Spinal cord (tissue), 10 donors: ENCODE results near the gene ST3GAL3. TPM values are rescaled to one million over a fixed set of nuclear protein-coding genes. Genes with fewer than 3 reads are reported as not detected.
"Not testable (repeated sequence)": the region's sequence is repeated elsewhere in the genome, so short reads cannot be mapped to it uniquely, and the experiment has no call there.

Experiments used
- DNase-seq, 6 donors: peaks; one replicate each; pipeline versions ENCODE4 v3.0.0 to v3.0.0-alpha.2; 2013 to 2015; ENCODE audit warnings: low spot score in 6 of 6, low read depth in 4 of 6
- H3K27ac ChIP-seq: one replicate; pipeline ENCODE4 v1.5.1; 2013; ENCODE audit warnings: low read depth, low read length, control low read depth
- H3K27me3 ChIP-seq: one replicate; pipeline ENCODE4 v1.6.1; 2013; ENCODE audit warnings: low read length; ENCODE audit not compliant: control insufficient read depth, insufficient read depth
- H3K36me3 ChIP-seq: one replicate; pipeline ENCODE4 v1.6.1; 2013; ENCODE audit warnings: low read length; ENCODE audit not compliant: control insufficient read depth, insufficient read depth
- H3K4me1 ChIP-seq: one replicate; pipeline ENCODE4 v1.6.1; 2013; ENCODE audit warnings: low read length; ENCODE audit not compliant: control insufficient read depth, insufficient read depth
- H3K4me3 ChIP-seq: one replicate; pipeline ENCODE4 v1.5.1; 2013; ENCODE audit warnings: low read depth, low read length, control low read depth
- H3K9me3 ChIP-seq: one replicate; pipeline ENCODE4 v1.6.1; 2013; ENCODE audit warnings: low read length; ENCODE audit not compliant: control insufficient read depth, insufficient read depth
- WGBS: methylation state at CpG from one replicate; pipeline ENCODE4 v1.1.5; 2013; ENCODE audit warnings: missing lambda C conversion rate; ENCODE audit not compliant: insufficient coverage; 5-methylcytosine and 5-hydroxymethylcytosine counted together
- polyA plus RNA-seq, 2 donors: library from polyadenylated mRNA; unstranded; fragments of 120-200 nt; gene quantifications; one replicate each; pipeline ENCODE4 v1.2.1, GENCODE V29; 2013; ENCODE audit not compliant: insufficient read length in 2 of 2
- total RNA-seq, 2 donors: library from RNA; depleted of rRNA in 1 of 2; stranded (reverse); fragments of 120-200 nt in 1 of 2; fragments of >200 nt in 1 of 2; gene quantifications; one replicate each; pipeline versions ENCODE4 v1.2.3 to v1.2.4, GENCODE V29; 2013 to 2014
- donor health status: healthy.

ST3GAL3 gene
- total and polyA plus RNA-seq, 4 donors, result 29.6 to 71.0 (median 52.9) TPM

- DNase-seq, result no peak
- 80% methylated on average over 1 of the region's 2 CpGs for WGBS
Observed at GRCh38 chr1:43711049-43711448, 3.7 kb downstream of the ST3GAL3 start.

GRCh38 chr1:43711524-43712386 is 4.4 kb downstream of the ST3GAL3 start:
- no peak for DNase-seq
- H3K4me3 ChIP-seq, result no peak overlapping the region
- no peak overlapping the region for H3K27ac ChIP-seq
- H3K36me3 ChIP-seq, result peaks cover 9% of the 10 kb centered on the region
- H3K9me3 ChIP-seq, result no peaks in the 10 kb centered on the region
- no peaks in the 10 kb centered on the region for H3K27me3 ChIP-seq
- H3K4me1 ChIP-seq, result peaks cover 7% of the 10 kb centered on the region
- no CpG with 5 or more reads among the region's 3 CpGs for WGBS

More at GRCh38 chr1:43711049-43711448, 3.7 kb downstream of the ST3GAL3 start:
- H3K4me3 ChIP-seq, result no peak overlapping the region
- H3K27me3 ChIP-seq, result no peaks in the 10 kb centered on the region
- H3K27ac ChIP-seq, result no peak overlapping the region
- no peaks in the 10 kb centered on the region for H3K9me3 ChIP-seq
- peaks cover 9% of the 10 kb centered on the region for H3K36me3 ChIP-seq
- peaks cover 14% of the 10 kb centered on the region for H3K4me1 ChIP-seq

- H3K36me3 ChIP-seq, result peaks cover 3% of the 10 kb centered on the region
- H3K27me3 ChIP-seq, result no peaks in the 10 kb centered on the region
- H3K27ac ChIP-seq, result no peak overlapping the region
- no peaks in the 10 kb centered on the region for H3K4me1 ChIP-seq
- 90% methylated on average over 10 of the region's 15 CpGs for WGBS
- peak in 1 of 6 donors; percentile 6 for DNase-seq
- no peaks in the 10 kb centered on the region for H3K9me3 ChIP-seq
- no peak overlapping the region for H3K4me3 ChIP-seq
Observed at GRCh38 chr1:43716559-43717281, 9.4 kb downstream of the ST3GAL3 start.

GRCh38 chr1:43719063-43719462 is 11.7 kb downstream of the ST3GAL3 start:
- Histone ChIP-seq H3K36me3 (peaks cover 2% of the 10 kb centered on the region), H3K4me3 (no peak overlapping the region), H3K4me1 (no peaks in the 10 kb centered on the region), H3K9me3 (no peaks in the 10 kb centered on the region), H3K27ac (no peak overlapping the region), H3K27me3 (no peaks in the 10 kb centered on the region)
- 98% methylated on average over 5 of the region's 6 CpGs for WGBS
- no peak for DNase-seq

GRCh38 chr1:43719670-43720419 is 12.5 kb downstream of the ST3GAL3 start:
- not testable (repeated sequence) for H3K27me3 ChIP-seq, H3K4me1 ChIP-seq, H3K9me3 ChIP-seq, H3K27ac ChIP-seq, H3K4me3 ChIP-seq, DNase-seq, H3K36me3 ChIP-seq
- WGBS, result 84% methylated on average over 4 of the region's 10 CpGs

- no peaks in the 10 kb centered on the region for H3K27me3 ChIP-seq
- WGBS, result no CpG with 5 or more reads among the region's 2 CpGs
- no peak overlapping the region for H3K27ac ChIP-seq
- peaks cover 2% of the 10 kb centered on the region for H3K36me3 ChIP-seq
- no peak for DNase-seq
- no peaks in the 10 kb centered on the region for H3K4me1 ChIP-seq
- no peak overlapping the region for H3K4me3 ChIP-seq
- no peaks in the 10 kb centered on the region for H3K9me3 ChIP-seq
Observed at GRCh38 chr1:43722810-43723209, 15.5 kb downstream of the ST3GAL3 start.

GRCh38 chr1:43729816-43730463 is 22.6 kb downstream of the ST3GAL3 start:
- no CpG with 5 or more reads among the region's 4 CpGs for WGBS
- Histone ChIP-seq H3K27ac (no peak overlapping the region), H3K4me3 (no peak overlapping the region), H3K27me3 (no peaks in the 10 kb centered on the region), H3K36me3 (peaks cover 2% of the 10 kb centered on the region), H3K4me1 (no peaks in the 10 kb centered on the region), H3K9me3 (no peaks in the 10 kb centered on the region)
- DNase-seq, result peak in 3 of 6 donors; percentile 6 to 28 (median 17)

- H3K4me1 ChIP-seq, result no peaks in the 10 kb centered on the region
- no peak overlapping the region for H3K27ac ChIP-seq
- WGBS, result 57% methylated on average over 1 of the region's 7 CpGs
- H3K36me3 ChIP-seq, result peaks cover 2% of the 10 kb centered on the region
- DNase-seq, result no peak
- no peaks in the 10 kb centered on the region for H3K9me3 ChIP-seq
- no peak overlapping the region for H3K4me3 ChIP-seq
- H3K27me3 ChIP-seq, result no peaks in the 10 kb centered on the region
Observed at GRCh38 chr1:43731867-43732531, 24.7 kb downstream of the ST3GAL3 start.

- H3K27me3 ChIP-seq, result no peaks in the 10 kb centered on the region
- H3K36me3 ChIP-seq, result peaks cover 4% of the 10 kb centered on the region
- no peak for DNase-seq
- H3K4me1 ChIP-seq, result no peaks in the 10 kb centered on the region
- H3K9me3 ChIP-seq, result no peaks in the 10 kb centered on the region
- no peak overlapping the region for H3K4me3 ChIP-seq
- H3K27ac ChIP-seq, result no peak overlapping the region
- WGBS, result 63% methylated on average over 2 of the region's 2 CpGs
Observed at GRCh38 chr1:43736819-43737218, 29.5 kb downstream of the ST3GAL3 start.
